SK-N-SH treated with all-trans-retinoic acid at 6 μM for 48 hours (cell line): ENCODE data around the gene DUOX2.

Experiments used
- ATAC-seq: fragments of 200-7000 bp; cut with Tn5 transposase; 3 replicates; pipeline ENCODE4 v1.9.1; 2020; ENCODE audit warnings: mild to moderate bottlenecking, moderate library complexity
- ARNTL ChIP-seq: fragments of 450-650 bp; formaldehyde crosslinking; IDR thresholded peaks from 2 replicates; pipeline ENCODE4 v1.5.0; 2020; ENCODE audit warnings: low read depth, mild to moderate bottlenecking, moderate library complexity, borderline replicate concordance
- BACH2 ChIP-seq: fragments of 250-450 bp; sonication (Bioruptor Pico); IDR thresholded peaks from 2 replicates; pipeline ENCODE4 v1.9.0; 2021; ENCODE audit warnings: mild to moderate bottlenecking, borderline replicate concordance
- CSRNP3 ChIP-seq: fragments of 250-450 bp; sonication (Bioruptor Pico); IDR thresholded peaks from 2 replicates; pipeline ENCODE4 v1.5.1; 2021; ENCODE audit warnings: mild to moderate bottlenecking, moderate library complexity
- ESRRG ChIP-seq: fragments of 250-450 bp; sonication (Bioruptor Pico); IDR thresholded peaks from 2 replicates; pipeline ENCODE4 v1.6.1; 2021; ENCODE audit warnings: mild to moderate bottlenecking
- GLIS3 ChIP-seq: fragments of 250-450 bp; sonication (Bioruptor Pico); IDR thresholded peaks from 2 replicates; pipeline ENCODE4 v1.5.0; 2020; ENCODE audit warnings: mild to moderate bottlenecking, moderate library complexity
- ISL1 ChIP-seq: fragments of 250-450 bp; sonication (Bioruptor Pico); IDR thresholded peaks from 2 replicates; pipeline ENCODE4 v2.1.2; 2022; ENCODE audit warnings: mild to moderate bottlenecking, moderate library complexity
- OSR1 ChIP-seq: fragments of 250-450 bp; sonication (Bioruptor Pico); IDR thresholded peaks from 2 replicates; pipeline ENCODE4 v1.8.0; 2022; ENCODE audit warnings: moderate library complexity, mild to moderate bottlenecking, inconsistent platforms
- PATZ1 ChIP-seq: fragments of 250-450 bp; sonication (Bioruptor Pico); IDR thresholded peaks from 2 replicates; pipeline ENCODE4 v1.8.0; 2020; ENCODE audit warnings: mild to moderate bottlenecking, moderate library complexity, borderline replicate concordance
- POU6F1 ChIP-seq: fragments of 250-450 bp; sonication (Bioruptor Pico); IDR thresholded peaks from 2 replicates; pipeline ENCODE4 v1.8.0; 2021; ENCODE audit warnings: low read depth, mild to moderate bottlenecking, moderate library complexity, borderline replicate concordance
- RARB ChIP-seq: fragments of 250-450 bp; sonication (Bioruptor Pico); IDR thresholded peaks from 2 replicates; pipeline ENCODE4 v1.8.0; 2021; ENCODE audit warnings: mild to moderate bottlenecking, moderate library complexity
- SNAI2 ChIP-seq: fragments of 250-450 bp; sonication (Bioruptor Pico); IDR thresholded peaks from 2 replicates; pipeline ENCODE4 v1.5.0; 2020; ENCODE audit warnings: mild to moderate bottlenecking, moderate library complexity
- TOX ChIP-seq: fragments of 250-450 bp; sonication (Bioruptor Pico); IDR thresholded peaks from 2 replicates; pipeline ENCODE4 v1.8.0; 2021; ENCODE audit warnings: mild to moderate bottlenecking, moderate library complexity, borderline replicate concordance
- TSHZ2 ChIP-seq: fragments of 250-450 bp; sonication (Bioruptor Pico); IDR thresholded peaks from 2 replicates; pipeline ENCODE4 v1.5.0; 2020; ENCODE audit warnings: mild to moderate bottlenecking, moderate library complexity
- ZC3H10 ChIP-seq: fragments of 250-450 bp; sonication (Bioruptor Pico); IDR thresholded peaks from 2 replicates; pipeline ENCODE4 v1.5.1; 2021; ENCODE audit warnings: mild to moderate bottlenecking, moderate library complexity
- ZFP3 ChIP-seq: fragments of 250-450 bp; sonication (Bioruptor Pico); IDR thresholded peaks from 2 replicates; pipeline ENCODE4 v1.5.0; 2020; ENCODE audit warnings: mild to moderate bottlenecking, moderate library complexity
- ZNF565 ChIP-seq: fragments of 450-650 bp; formaldehyde crosslinking; conservative IDR thresholded peaks from 2 replicates; pipeline ENCODE4 v1.5.0; 2020; ENCODE audit warnings: low read depth, mild to moderate bottlenecking, moderate library complexity
- ZNF70 ChIP-seq: fragments of 450-650 bp; formaldehyde crosslinking; IDR thresholded peaks from 2 replicates; pipeline ENCODE4 v1.5.0; 2020; ENCODE audit warnings: mild to moderate bottlenecking, moderate library complexity
- ZNF8 ChIP-seq: fragments of 450-650 bp; formaldehyde crosslinking; IDR thresholded peaks from 2 replicates; pipeline ENCODE4 v1.5.0; 2020; ENCODE audit warnings: mild to moderate bottlenecking, moderate library complexity
- TF ChIP-seq, protein P1 (sequence below): fragments of 250-450 bp; sonication (Bioruptor Pico); IDR thresholded peaks from 2 replicates; pipeline ENCODE4 v1.5.1; 2020; ENCODE audit warnings: low read depth, mild to moderate bottlenecking, moderate library complexity

Gene DUOX2

GRCh38 chr15:45143056-45143455 lies 29.1 kb upstream of the DUOX2 start:
- TF ChIP-seq ZNF8 (CRISPR knock-in tag) (no peak), RARB (CRISPR knock-in tag) (no peak), CSRNP3 (CRISPR knock-in tag) (no peak), ISL1 (CRISPR knock-in tag) (no peak), POU6F1 (CRISPR knock-in tag) (no peak), ZNF565 (no peak), ESRRG (CRISPR knock-in tag) (no peak)
- TF ChIP-seq, all 23 proteins: peak for 0
- ATAC-seq = no peak

- no peak for ATAC-seq
- TF ChIP-seq TOX (CRISPR knock-in tag) (no peak), ESRRG (CRISPR knock-in tag) (no peak), SNAI2 (CRISPR knock-in tag) (no peak)
Observed at GRCh38 chr15:45141386-45141785, 27.4 kb upstream of the DUOX2 start.

DNA sequence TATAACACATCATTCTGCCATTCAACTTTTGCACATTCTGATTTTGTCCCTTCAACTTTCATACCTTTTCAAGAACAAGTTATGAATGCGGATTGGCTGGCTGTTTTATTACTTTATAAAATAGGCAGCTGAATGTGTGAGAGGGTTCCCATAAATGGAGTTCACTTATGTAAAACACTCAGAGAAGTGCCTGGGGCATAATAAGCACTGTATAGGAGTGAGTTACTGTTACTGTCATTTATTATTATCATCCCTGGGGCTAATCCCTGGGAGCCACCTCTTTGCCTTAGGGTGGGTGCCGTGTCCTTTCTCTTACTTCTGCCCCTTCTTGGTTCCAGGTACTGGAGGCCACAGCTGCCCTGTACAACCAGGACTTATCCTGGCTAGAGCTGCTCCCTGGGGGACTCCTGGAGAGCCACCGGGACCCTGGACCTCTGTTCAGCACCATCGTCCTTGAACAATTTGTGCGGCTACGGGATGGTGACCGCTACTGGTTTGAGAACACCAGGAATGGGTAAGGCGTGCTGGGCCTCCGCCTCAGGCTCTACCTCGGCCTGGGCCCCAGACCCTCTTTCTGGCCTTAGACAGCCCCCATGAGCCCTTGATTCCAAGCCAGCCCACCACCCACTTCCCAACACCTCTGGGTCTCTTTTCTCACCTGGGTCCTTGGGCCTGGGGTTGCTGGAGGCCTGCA lies 26.7 kb upstream of the DUOX2 start:
- ATAC-seq = no peak
- no peak for TF ChIP-seq RARB (CRISPR knock-in tag)

- no peak for ATAC-seq
- TF ChIP-seq ZNF565 (no peak), ZNF8 (CRISPR knock-in tag) (no peak), ISL1 (CRISPR knock-in tag) (no peak), ARNTL (CRISPR knock-in tag) (no peak), OSR1 (CRISPR knock-in tag) (no peak), RARB (CRISPR knock-in tag) (no peak)
- TF ChIP-seq, protein P1, sequence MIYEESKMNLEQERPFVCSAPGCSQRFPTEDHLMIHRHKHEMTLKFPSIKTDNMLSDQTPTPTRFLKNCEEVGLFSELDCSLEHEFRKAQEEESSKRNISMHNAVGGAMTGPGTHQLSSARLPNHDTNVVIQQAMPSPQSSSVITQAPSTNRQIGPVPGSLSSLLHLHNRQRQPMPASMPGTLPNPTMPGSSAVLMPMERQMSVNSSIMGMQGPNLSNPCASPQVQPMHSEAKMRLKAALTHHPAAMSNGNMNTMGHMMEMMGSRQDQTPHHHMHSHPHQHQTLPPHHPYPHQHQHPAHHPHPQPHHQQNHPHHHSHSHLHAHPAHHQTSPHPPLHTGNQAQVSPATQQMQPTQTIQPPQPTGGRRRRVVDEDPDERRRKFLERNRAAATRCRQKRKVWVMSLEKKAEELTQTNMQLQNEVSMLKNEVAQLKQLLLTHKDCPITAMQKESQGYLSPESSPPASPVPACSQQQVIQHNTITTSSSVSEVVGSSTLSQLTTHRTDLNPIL (CRISPR knock-in tag) = no peak
- TF ChIP-seq, all 23 proteins: peak for 0
Observed at GRCh38 chr15:45139770-45140169, 25.8 kb upstream of the DUOX2 start.

DNA sequence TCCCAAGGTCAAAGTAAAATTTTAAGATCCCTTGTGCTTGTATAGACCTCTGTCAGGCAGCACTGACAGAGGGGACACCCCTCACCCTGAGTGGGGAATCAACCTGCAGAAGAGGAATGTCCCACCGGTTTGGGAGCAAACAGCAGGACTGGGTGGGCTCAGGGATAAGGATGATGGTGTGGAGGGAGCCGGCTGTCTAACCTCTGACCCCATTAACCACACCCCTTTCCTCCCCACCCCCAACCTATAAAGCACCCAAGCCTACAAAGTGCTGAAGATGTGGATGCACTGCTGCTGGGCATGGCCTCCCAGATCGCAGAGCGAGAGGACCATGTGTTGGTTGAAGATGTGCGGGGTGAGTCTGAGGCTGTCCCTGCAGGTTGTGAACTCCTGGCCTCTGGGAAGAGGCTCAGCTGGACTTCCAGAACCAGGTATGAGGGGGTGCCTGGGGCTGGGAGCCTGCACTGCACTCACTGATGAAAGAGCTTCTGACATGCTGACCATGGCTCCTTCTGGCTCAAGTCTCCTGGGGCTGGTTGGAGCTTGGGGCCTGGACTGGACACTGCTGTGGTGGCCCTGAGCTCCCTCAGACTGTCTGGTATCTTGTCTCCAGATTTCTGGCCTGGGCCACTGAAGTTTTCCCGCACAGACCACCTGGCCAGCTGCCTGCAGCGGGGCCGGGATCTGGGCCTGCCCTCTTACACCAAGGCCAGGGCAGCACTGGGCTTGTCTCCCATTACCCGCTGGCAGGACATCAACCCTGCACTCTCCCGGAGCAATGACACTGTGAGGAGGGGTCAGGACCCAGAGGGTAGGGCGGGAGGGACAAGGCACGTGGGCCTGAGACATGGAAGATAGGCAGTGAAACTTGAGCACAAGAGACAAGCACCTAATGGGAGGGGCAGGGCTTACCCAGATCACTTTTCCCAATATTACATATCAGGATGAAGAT lies 25.1 kb upstream of the DUOX2 start:
- no peak for ATAC-seq
- TF ChIP-seq CSRNP3 (CRISPR knock-in tag) (no peak), RARB (CRISPR knock-in tag) (no peak), ZNF70 (CRISPR knock-in tag) (no peak), GLIS3 (CRISPR knock-in tag) (no peak), ESRRG (CRISPR knock-in tag) (no peak), TSHZ2 (CRISPR knock-in tag) (no peak), PATZ1 (CRISPR knock-in tag) (no peak), ZNF8 (CRISPR knock-in tag) (no peak), ZFP3 (no peak), POU6F1 (CRISPR knock-in tag) (no peak), BACH2 (CRISPR knock-in tag) (no peak), SNAI2 (CRISPR knock-in tag) (no peak), ZC3H10 (CRISPR knock-in tag) (no peak)
